H1 (cell line): ENCODE measurements around the gene TAMALIN. TPM values are rescaled to one million over a fixed set of nuclear protein-coding genes. Genes with fewer than 3 reads are reported as not detected.

ENCODE experiments used
- ASH2L ChIP-seq: fragments of 200-600, 300-600 bp; sonication (generic); IDR thresholded peaks from one replicate; pipeline ENCODE4 v1.7.1; 2017; ENCODE audit warnings: low read length
- BACH1 ChIP-seq: IDR thresholded peaks from 2 replicates; pipeline ENCODE4 v1.6.1; 2012; ENCODE audit warnings: low read length, improper control_type of control experiment
- BCL11A ChIP-seq, 2 experiments: IDR thresholded peaks; one replicate each; pipeline ENCODE4 v1.6.1; 2011; ENCODE audit warnings: low read depth in 2 of 2, low read length in 2 of 2, mild to moderate bottlenecking in 2 of 2
- BRCA1 ChIP-seq: IDR thresholded peaks from 2 replicates; pipeline ENCODE4 v1.6.1; 2012; ENCODE audit warnings: low read depth, low read length, improper control_type of control experiment
- CBX5 ChIP-seq: fragments of 300-800, 300-1000 bp; sonication (generic); IDR thresholded peaks from 2 replicates; pipeline ENCODE4 v1.7.1; 2016; ENCODE audit warnings: antibody characterized with exemption, low read length, low read depth
- CEBPB ChIP-seq: IDR thresholded peaks from 2 replicates; pipeline ENCODE4 v1.6.1; 2012; ENCODE audit warnings: low read depth, low read length
- CTBP2 ChIP-seq: IDR thresholded peaks from 2 replicates; pipeline ENCODE4 v1.7.0; 2011; ENCODE audit warnings: borderline replicate concordance, mild to moderate bottlenecking, moderate library complexity, mixed read lengths, low read length; ENCODE audit not compliant: insufficient read depth, insufficient read length
- EZH2 ChIP-seq: fragments of 200-600 bp; sonication (generic); IDR thresholded peaks from 2 replicates; pipeline ENCODE4 v1.7.1; 2012; ENCODE audit warnings: low read depth, mild to moderate bottlenecking, moderate library complexity, low read length, inconsistent platforms; ENCODE audit not compliant: severe bottlenecking
- GTF2F1 ChIP-seq: IDR thresholded peaks from 2 replicates; pipeline ENCODE4 v1.6.1; 2012; ENCODE audit warnings: low read depth, low read length, improper control_type of control experiment, borderline replicate concordance
- HDAC2 ChIP-seq, 2 experiments: fragments of 300-600 bp in 1 of 2; sonication (generic) in 1 of 2; IDR thresholded peaks; 2 replicates each; pipeline ENCODE4 v1.6.1; 2011 to 2012; ENCODE audit warnings: low read depth in 2 of 2, low read length in 2 of 2, mild to moderate bottlenecking in 2 of 2, moderate library complexity in 2 of 2, borderline replicate concordance in 1 of 2, inconsistent platforms in 1 of 2
- NRF1 ChIP-seq: IDR thresholded peaks from 2 replicates; pipeline ENCODE4 v1.6.1; 2011; ENCODE audit warnings: mild to moderate bottlenecking, low read depth, low read length, improper control_type of control experiment
- PHF8 ChIP-seq: fragments of 200-600 bp; sonication (generic); conservative IDR thresholded peaks from 2 replicates; pipeline ENCODE4 v1.7.1; 2012; ENCODE audit warnings: low read depth, mild to moderate bottlenecking, inconsistent platforms, low read length, moderate library complexity
- POLR2A ChIP-seq, 2 experiments: IDR thresholded peaks; 1 replicate in 1 of 2; 2 replicates in 1 of 2; pipeline ENCODE4 v1.6.1; 2011; ENCODE audit warnings: low read depth in 2 of 2, low read length in 2 of 2, mild to moderate bottlenecking in 2 of 2; ENCODE audit errors: control extremely low read depth in 1 of 2
- POU5F1 ChIP-seq: IDR thresholded peaks from 2 replicates; pipeline ENCODE4 v1.6.1; 2011; ENCODE audit warnings: low read depth, mild to moderate bottlenecking, low read length, moderate library complexity
- RBBP5 ChIP-seq: IDR thresholded peaks from 2 replicates; pipeline ENCODE4 v1.7.1; 2012; ENCODE audit warnings: low read depth, mild to moderate bottlenecking, inconsistent platforms, low read length, moderate library complexity, borderline replicate concordance
- RNF2 ChIP-seq: fragments of 200-900, 300-1000 bp; sonication (generic); IDR thresholded peaks from 2 replicates; pipeline ENCODE4 v1.7.1; 2016; ENCODE audit warnings: borderline replicate concordance, low read depth, mild to moderate bottlenecking, antibody characterized with exemption, low read length; ENCODE audit not compliant: poor library complexity, severe bottlenecking; ENCODE audit errors: missing control alignments
- SAP30 ChIP-seq: fragments of 300-600 bp; sonication (generic); IDR thresholded peaks from 2 replicates; pipeline ENCODE4 v1.7.1; 2012; ENCODE audit warnings: low read length, moderate library complexity, mild to moderate bottlenecking, inconsistent platforms; ENCODE audit not compliant: insufficient read depth, insufficient replicate concordance
- SP2 ChIP-seq: IDR thresholded peaks from 2 replicates; pipeline ENCODE4 v1.6.1; 2012; ENCODE audit warnings: mild to moderate bottlenecking, low read length, inconsistent platforms
- SRF ChIP-seq: IDR thresholded peaks from 2 replicates; pipeline ENCODE4 v1.6.1; 2011; ENCODE audit warnings: mild to moderate bottlenecking, low read depth, low read length, moderate library complexity
- TAF1 ChIP-seq: IDR thresholded peaks from 2 replicates; pipeline ENCODE4 v1.6.1; 2011; ENCODE audit warnings: mild to moderate bottlenecking, low read depth, low read length
- TBP ChIP-seq: IDR thresholded peaks from 2 replicates; pipeline ENCODE4 v1.6.1; 2011; ENCODE audit warnings: low read depth, low read length, improper control_type of control experiment
- TEAD4 ChIP-seq: IDR thresholded peaks from 2 replicates; pipeline ENCODE4 v1.6.1; 2012; ENCODE audit warnings: low read depth, low read length, inconsistent platforms, mixed read lengths
- ZNF274 ChIP-seq: IDR thresholded peaks from 2 replicates; pipeline ENCODE4 v1.7.0; 2012; ENCODE audit warnings: low read length, borderline replicate concordance; ENCODE audit errors: extremely low read depth
- polyA plus RNA-seq, 7 experiments: library from polyadenylated mRNA; depleted of rRNA in 3 of 7; stranded (reverse) in 5 of 7; unstranded in 2 of 7; fragments of >200 nt in 5 of 7; fragments of 200-250 nt in 2 of 7; gene quantifications; 1 replicate in 5 of 7; 2 replicates in 1 of 7; 4 replicates in 1 of 7; pipeline versions ENCODE4 v1.2.1 to v1.2.3, GENCODE V29; 2011 to 2013; ENCODE audit warnings: missing spikeins in 2 of 7, mixed read lengths in 2 of 7
- total RNA-seq: library from RNA; stranded (reverse); fragmentation: NEBNext Ultra II Directional; extraction: Animal tissue kit (Norgen Biotek cat#: 25700); gene quantifications from 2 replicates; pipeline ENCODE4 v1.2.1, GENCODE V29; 2021

Gene TAMALIN
- total and polyA plus RNA-seq, 2 of the 8 experiments (the other 6 are each of a cell fraction or from before 2014, with no cell fraction given): 2.6 to 4.9 TPM

GRCh38 chr12:52037248-52037861, 30.6 kb downstream of the TAMALIN start (continued):
- no peak for TF ChIP-seq BRCA1
- TF ChIP-seq ZNF274: no peak
- no peak for TF ChIP-seq GTF2F1
- TF ChIP-seq PHF8: peak; percentile 56; the same call in 1 of the 2 replicates
- TF ChIP-seq ASH2L: no peak
- no peak for TF ChIP-seq CBX5
- peak in 1 of 2 experiments; percentile 61; a peak in 1 of 3 replicates for TF ChIP-seq POLR2A (IDR thresholded peaks at IDR 0.05; ENCODE audit: control extremely low read depth in 1 of 2, low read depth in 2 of 2, low read length in 2 of 2)
- no peak for TF ChIP-seq NRF1
- peak; percentile 79 for TF ChIP-seq CEBPB
- TF ChIP-seq TAF1: peak; percentile 58; the same call in 1 of the 2 replicates
- no peak for TF ChIP-seq POU5F1
- no peak for TF ChIP-seq TBP
- TF ChIP-seq SAP30: no peak
- peak; percentile 26 for TF ChIP-seq EZH2
- no peak for TF ChIP-seq RBBP5
- no peak for TF ChIP-seq CTBP2
- TF ChIP-seq BACH1: no peak
- TF ChIP-seq SP2: no peak
- TF ChIP-seq TEAD4: peak; percentile 59; the same call in 1 of the 2 replicates
- TF ChIP-seq RNF2: no peak
- TF ChIP-seq BCL11A (IDR thresholded peaks at IDR 0.05; ENCODE audit: low read depth in 2 of 2, low read length in 2 of 2): no peak
- TF ChIP-seq SRF: no peak
- 0 out of 4 replicates have a peak, but pooled peaks of 1 of the 2 experiments have one; percentile 0 for TF ChIP-seq HDAC2 (IDR thresholded peaks at IDR 0.05; ENCODE audit: borderline replicate concordance in 1 of 2, low read depth in 2 of 2, low read length in 2 of 2)
